ENCODE data around the gene APBA2. TPM values are rescaled to one million over a fixed set of nuclear protein-coding genes. Genes with fewer than 3 reads are reported as not detected.
"Not testable (repeated sequence)": the region's sequence is repeated elsewhere in the genome, so short reads cannot be mapped to it uniquely, and the experiment has no call there.

The APBA2 gene
- total RNA-seq (under 1 TPM; 0.17 to 0.95 (median 0.50) TPM), polyA plus RNA-seq (0.38 TPM)
- long read RNA-seq, donor 1: 0 reads
- long read RNA-seq, donor 2: 0 reads
- long read RNA-seq, donor 3, partial matches to known transcripts: 1 of 4 reads
- long read RNA-seq, donor 3, other reads (novel, unspliced or antisense): 3 of 4 reads
- long read RNA-seq, donor 4: 0 reads

DNA sequence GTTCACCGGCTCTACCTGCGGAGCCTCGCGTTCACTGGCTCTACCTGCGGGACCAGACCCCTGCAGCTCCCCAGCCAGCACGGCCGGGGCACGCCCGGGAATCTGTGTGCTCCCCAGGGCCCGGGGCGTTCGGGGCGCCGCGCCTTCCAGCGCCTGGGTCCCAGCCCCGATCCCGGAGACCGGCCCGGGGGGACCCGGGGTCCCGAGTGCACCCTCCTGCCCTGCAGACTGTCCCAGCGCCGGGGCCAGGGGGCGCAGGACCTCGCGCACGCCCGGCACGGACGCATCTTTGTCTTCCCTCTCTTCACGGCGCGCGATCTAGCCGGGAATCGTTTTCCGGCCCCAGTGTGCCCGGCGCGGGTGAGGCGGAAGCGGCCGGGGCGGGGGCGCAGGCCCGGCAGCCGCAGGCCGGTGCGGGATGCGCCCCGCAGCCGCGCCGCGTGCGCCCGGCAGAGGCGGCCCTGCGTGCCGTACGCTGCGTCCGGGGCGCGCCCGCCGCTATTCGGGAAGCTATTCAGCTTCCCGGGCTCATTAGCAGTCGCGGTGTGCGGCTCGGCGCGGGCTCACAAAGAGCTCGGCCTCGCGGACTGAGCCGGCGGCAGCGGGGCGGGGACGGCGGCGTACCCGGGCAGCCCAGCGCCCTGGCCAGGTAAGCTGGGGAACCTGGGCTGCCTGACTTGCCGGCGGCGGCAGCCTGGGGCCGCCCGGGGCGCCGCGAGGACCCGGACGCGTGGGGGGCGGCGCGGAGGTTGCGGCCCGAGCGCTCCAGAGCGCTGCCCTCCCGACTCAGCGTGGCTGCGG, at the start of gene APBA2:
APBA2 (plus strand) TSS at position 345 of the 801 bp plus-strand sequence. CDS start 167,911 bp downstream, outside the sequence.
- H3K27ac ChIP-seq (ENCODE audit: low read length): no peak within 1 kb of the TSS
- H3K9me3 ChIP-seq (ENCODE audit: control insufficient read depth, low read length): no peaks in the 10 kb centered on the region
- under 1% methylated on average over 109 of the region's 109 CpGs for WGBS
- peak within 1 kb of the TSS; percentile 78 for H3K4me3 ChIP-seq (ENCODE audit: low read length)
- intact Hi-C loops (cut with DNase I): no loop called here
- peak in 1 of 3 donors; percentile 69 for DNase-seq
- no peaks in the 10 kb centered on the region for H3K27me3 ChIP-seq (ENCODE audit: control insufficient read depth, insufficient read depth)
- ATAC-seq: peak; percentile 25 to 29
- H3K4me1 ChIP-seq (ENCODE audit: control insufficient read depth, insufficient read depth, low read length): no peaks in the 10 kb centered on the region

DNA sequence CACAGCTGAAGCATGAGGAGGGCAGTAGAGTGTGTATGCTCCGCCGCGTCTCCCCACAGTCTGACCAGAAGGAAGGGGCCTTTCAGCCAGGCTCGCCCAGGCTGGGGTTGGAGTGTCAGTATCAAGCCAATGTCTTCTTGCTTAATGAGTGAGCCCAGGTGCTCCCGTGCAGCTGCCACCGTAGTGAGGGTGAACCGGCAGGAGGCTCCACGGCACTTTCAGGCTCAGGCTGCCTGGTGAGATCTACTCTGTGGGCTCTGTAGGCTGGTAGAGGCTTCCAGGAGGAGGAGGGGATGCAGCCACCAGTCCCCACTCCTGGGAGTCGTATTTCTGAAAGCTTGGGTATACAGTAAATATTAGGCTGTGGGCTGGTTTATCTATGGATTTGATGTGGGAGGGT, 45.5 kb upstream of the APBA2 start:
- H3K4me1 ChIP-seq (ENCODE audit: control insufficient read depth, insufficient read depth, low read length); H3K27ac ChIP-seq (ENCODE audit: low read length); H3K4me3 ChIP-seq (ENCODE audit: low read length); H3K27me3 ChIP-seq (ENCODE audit: control insufficient read depth, insufficient read depth); ATAC-seq; H3K9me3 ChIP-seq (ENCODE audit: control insufficient read depth, low read length); intact Hi-C loops (cut with DNase I); DNase-seq: not testable (repeated sequence)
- WGBS: 85% methylated on average over 8 of the region's 9 CpGs

DNA sequence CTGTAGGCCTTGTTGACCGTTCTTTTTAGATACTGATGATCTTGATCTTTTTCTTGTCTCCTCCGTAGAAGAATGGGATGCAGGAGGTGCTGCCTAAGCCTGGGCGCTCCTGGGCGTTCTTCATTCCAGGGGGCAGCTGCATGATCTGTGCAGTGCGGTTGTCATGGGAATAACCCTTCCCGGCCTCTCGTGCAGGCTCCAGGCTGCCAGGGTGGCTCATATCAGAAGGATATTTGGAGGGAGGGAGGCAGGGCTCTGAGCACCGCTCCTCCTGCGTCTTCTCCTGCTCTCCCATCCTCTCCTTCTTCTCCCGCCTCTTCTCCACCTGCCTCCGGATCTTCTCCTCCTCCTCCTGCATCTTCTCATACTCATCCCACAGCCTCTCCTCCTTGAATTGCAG, 43.6 kb upstream of the APBA2 start:
- WGBS: 74% methylated on average over 11 of the region's 11 CpGs
- DNase-seq; H3K9me3 ChIP-seq (ENCODE audit: control insufficient read depth, low read length); H3K4me1 ChIP-seq (ENCODE audit: control insufficient read depth, insufficient read depth, low read length); H3K4me3 ChIP-seq (ENCODE audit: low read length); ATAC-seq; H3K27me3 ChIP-seq (ENCODE audit: control insufficient read depth, insufficient read depth); H3K27ac ChIP-seq (ENCODE audit: low read length); intact Hi-C loops (cut with DNase I): not testable (repeated sequence)

DNA sequence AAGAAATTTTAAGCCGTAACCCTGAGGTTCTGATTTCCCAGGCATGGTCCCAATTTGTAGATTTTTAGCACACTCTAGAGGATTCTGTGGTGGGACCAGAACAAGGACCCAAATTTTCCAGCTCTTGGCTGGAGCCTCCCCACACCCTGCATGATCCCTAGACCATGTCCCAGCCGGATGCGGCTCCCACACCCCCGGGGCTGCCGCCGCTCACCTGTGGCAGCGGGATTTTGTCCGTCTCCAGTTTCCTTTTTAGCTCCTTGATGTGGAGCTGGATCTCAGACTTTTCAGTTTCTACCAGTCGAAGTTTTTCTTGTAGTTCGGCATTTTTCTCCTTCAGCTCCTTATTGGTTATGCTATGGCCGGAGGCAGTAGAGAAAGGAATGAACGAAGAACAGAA, 42.3 kb upstream of the APBA2 start:
- H3K9me3 ChIP-seq (ENCODE audit: control insufficient read depth, low read length); DNase-seq; H3K4me1 ChIP-seq (ENCODE audit: control insufficient read depth, insufficient read depth, low read length); H3K27ac ChIP-seq (ENCODE audit: low read length); H3K4me3 ChIP-seq (ENCODE audit: low read length); intact Hi-C loops (cut with DNase I); ATAC-seq; H3K27me3 ChIP-seq (ENCODE audit: control insufficient read depth, insufficient read depth): not testable (repeated sequence)
- 94% methylated on average over 12 of the region's 12 CpGs for WGBS

DNA sequence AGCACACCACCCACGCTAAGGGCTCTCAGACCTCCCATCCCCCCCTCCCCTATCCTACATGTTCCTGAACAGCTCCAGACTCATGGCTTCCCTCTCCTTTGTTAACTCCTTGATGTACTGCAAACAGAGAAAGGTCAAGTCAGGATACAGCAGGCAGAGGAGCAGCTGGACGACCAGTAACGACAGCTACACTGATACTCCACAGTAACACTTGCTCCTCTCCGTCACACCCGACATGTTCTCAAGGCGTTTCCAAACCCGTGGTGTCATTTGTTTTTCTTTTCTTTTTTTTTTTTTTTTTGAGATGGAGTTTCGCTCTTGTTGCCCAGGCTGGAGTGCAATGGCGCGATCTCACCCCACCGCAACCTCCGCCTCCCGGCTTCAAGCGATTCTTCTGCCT, 41.6 kb upstream of the APBA2 start:
- H3K27ac ChIP-seq (ENCODE audit: low read length); intact Hi-C loops (cut with DNase I); H3K9me3 ChIP-seq (ENCODE audit: control insufficient read depth, low read length); ATAC-seq; DNase-seq; H3K4me3 ChIP-seq (ENCODE audit: low read length); H3K4me1 ChIP-seq (ENCODE audit: control insufficient read depth, insufficient read depth, low read length); H3K27me3 ChIP-seq (ENCODE audit: control insufficient read depth, insufficient read depth): not testable (repeated sequence)
- WGBS: 71% methylated on average over 11 of the region's 14 CpGs

DNA sequence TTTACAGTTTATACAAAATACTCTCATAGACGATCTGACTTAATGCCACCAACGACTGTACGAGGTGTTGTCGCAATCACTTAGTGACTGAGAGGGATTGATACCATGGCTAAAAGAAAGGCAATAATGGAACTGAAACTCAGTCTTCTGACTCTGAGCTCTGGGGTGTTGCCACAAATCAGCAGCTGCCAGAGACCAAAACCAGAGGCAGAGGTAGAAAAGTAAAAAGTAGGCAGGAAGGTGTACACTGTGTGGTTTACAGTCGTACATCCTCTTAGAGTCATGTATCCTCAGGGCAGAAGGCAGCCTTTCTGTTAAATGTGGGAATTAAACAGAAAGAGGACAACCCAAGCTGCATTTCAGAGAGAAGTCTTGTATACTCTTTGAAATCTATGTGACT, 38.5 kb upstream of the APBA2 start:
- intact Hi-C loops (cut with DNase I); H3K9me3 ChIP-seq (ENCODE audit: control insufficient read depth, low read length); DNase-seq; H3K27me3 ChIP-seq (ENCODE audit: control insufficient read depth, insufficient read depth); H3K27ac ChIP-seq (ENCODE audit: low read length); H3K4me3 ChIP-seq (ENCODE audit: low read length); ATAC-seq; H3K4me1 ChIP-seq (ENCODE audit: control insufficient read depth, insufficient read depth, low read length): not testable (repeated sequence)
- WGBS: 61% methylated on average over 5 of the region's 5 CpGs

DNA sequence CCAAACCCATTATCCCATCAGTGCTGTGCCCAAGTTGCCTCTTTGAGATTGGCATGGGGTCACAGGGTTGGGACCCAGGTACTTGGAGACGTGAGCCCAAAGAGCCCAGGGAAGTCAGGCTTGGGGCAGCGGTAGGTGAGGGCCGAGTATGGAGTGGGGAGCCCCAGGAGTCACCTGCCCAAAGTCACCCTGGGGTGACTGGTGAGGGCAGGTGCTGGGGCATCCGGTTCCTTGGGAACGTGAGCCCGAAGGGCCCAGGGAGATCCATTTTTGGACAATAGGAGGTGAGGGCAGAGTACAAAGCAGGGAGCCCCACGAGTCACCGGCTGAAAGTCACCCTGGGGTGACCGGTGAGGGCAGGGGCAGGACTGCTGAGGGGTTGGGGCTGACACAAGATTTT, 37.8 kb upstream of the APBA2 start:
- not testable (repeated sequence) for ATAC-seq

DNA sequence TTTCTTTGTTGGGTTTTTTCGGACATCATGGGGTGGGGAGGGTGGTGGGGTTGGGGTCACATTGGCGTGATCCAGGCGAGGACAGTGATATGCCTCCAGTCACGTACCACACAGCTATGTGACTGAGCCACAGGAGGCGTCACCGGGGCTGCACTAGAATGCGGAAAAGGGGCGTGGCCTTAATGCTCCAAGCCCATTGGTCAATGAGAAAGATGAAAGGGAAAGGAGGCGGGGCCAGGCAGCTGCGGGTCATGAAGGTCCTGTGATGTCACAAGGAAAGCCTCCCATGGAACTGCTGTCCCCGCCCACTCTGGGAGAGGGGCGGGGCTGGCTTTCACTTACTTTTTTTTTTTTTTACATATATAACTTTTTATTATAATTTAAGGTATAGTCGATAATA, 37.3 kb upstream of the APBA2 start, which contains the start of gene GOLGA6L7:
GOLGA6L7 (minus strand) TSS at position 124 of the 400 bp plus-strand sequence; CDS start at position 29, 95 bp downstream.
- H3K27me3 ChIP-seq (ENCODE audit: control insufficient read depth, insufficient read depth); H3K9me3 ChIP-seq (ENCODE audit: control insufficient read depth, low read length); H3K4me1 ChIP-seq (ENCODE audit: control insufficient read depth, insufficient read depth, low read length); H3K27ac ChIP-seq (ENCODE audit: low read length); intact Hi-C loops (cut with DNase I); DNase-seq; H3K4me3 ChIP-seq (ENCODE audit: low read length); ATAC-seq: not testable (repeated sequence)
- 95% methylated on average over 13 of the region's 13 CpGs for WGBS

More for the DNA sequence above, 37.8 kb upstream of the APBA2 start:
- H3K27ac ChIP-seq (ENCODE audit: low read length); H3K27me3 ChIP-seq (ENCODE audit: control insufficient read depth, insufficient read depth); H3K4me1 ChIP-seq (ENCODE audit: control insufficient read depth, insufficient read depth, low read length); H3K4me3 ChIP-seq (ENCODE audit: low read length); H3K9me3 ChIP-seq (ENCODE audit: control insufficient read depth, low read length); intact Hi-C loops (cut with DNase I); DNase-seq: not testable (repeated sequence)
- WGBS: 94% methylated on average over 9 of the region's 9 CpGs

DNA sequence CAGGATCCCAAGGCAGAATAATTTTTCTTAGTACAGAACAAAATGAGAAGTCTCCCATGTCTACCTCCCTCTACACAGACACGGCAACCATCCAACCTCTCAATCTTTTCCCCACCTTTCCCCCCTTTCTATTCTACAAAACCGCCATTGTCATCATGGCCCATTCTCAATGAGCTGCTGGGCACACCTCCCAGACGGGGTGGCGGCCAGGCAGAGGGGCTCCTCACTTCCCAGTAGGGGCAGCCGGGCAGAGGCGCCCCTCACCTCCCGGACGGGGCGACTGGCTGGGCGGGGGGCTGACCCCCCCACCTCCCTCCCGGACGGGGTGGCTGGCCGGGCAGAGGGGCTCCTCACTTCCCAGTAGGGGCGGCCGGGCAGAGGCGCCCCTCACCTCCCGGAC, 36.5 kb upstream of the APBA2 start:
- WGBS: 98% methylated on average over 12 of the region's 17 CpGs
- DNase-seq; H3K27ac ChIP-seq (ENCODE audit: low read length); H3K27me3 ChIP-seq (ENCODE audit: control insufficient read depth, insufficient read depth); H3K4me1 ChIP-seq (ENCODE audit: control insufficient read depth, insufficient read depth, low read length); H3K4me3 ChIP-seq (ENCODE audit: low read length); intact Hi-C loops (cut with DNase I); H3K9me3 ChIP-seq (ENCODE audit: control insufficient read depth, low read length); ATAC-seq: not testable (repeated sequence)

DNA sequence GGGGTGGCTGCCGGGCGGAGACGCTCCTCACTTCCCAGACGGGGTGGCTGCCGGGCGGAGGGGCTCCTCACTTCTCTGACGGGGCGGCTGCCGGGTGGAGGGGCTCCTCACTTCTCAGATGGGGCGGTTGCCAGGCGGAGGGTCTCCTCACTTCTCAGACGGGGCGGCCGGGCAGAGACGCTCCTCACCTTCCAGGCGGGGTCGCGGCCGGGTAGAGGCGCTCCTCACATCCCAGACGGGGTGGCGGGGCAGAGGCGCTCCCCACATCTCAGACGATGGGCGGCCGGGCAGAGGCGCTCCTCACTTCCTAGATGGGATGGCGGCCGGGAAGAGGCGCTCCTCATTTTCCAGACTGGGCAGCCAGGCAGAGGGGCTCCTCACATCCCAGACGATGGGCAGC, 36.0 kb upstream of the APBA2 start:
- DNase-seq; intact Hi-C loops (cut with DNase I); H3K27me3 ChIP-seq (ENCODE audit: control insufficient read depth, insufficient read depth); H3K4me1 ChIP-seq (ENCODE audit: control insufficient read depth, insufficient read depth, low read length); H3K4me3 ChIP-seq (ENCODE audit: low read length); H3K27ac ChIP-seq (ENCODE audit: low read length); ATAC-seq; H3K9me3 ChIP-seq (ENCODE audit: control insufficient read depth, low read length): not testable (repeated sequence)
- WGBS: 96% methylated on average over 24 of the region's 31 CpGs

DNA sequence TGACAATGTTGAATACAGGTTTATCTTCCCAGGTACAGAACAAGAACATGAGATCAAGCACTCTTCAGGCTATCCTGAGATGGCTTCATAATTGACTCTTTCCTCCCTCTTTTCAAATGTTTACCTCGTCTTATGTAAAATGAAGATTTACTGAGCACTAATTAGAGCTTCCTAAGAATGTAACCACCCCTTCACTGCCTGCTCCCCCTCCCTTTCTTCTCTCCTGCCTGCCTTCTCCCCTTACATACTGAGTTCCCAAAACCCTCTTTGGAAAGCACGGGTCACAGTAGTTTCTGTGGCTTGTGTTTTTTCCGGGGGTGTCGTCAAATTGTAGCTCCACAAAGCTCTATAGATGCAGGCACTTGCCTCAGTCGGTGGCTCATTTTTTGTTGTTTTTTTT, 32.1 kb upstream of the APBA2 start:
- ATAC-seq; H3K27me3 ChIP-seq (ENCODE audit: control insufficient read depth, insufficient read depth); H3K4me3 ChIP-seq (ENCODE audit: low read length); DNase-seq; intact Hi-C loops (cut with DNase I); H3K9me3 ChIP-seq (ENCODE audit: control insufficient read depth, low read length); H3K4me1 ChIP-seq (ENCODE audit: control insufficient read depth, insufficient read depth, low read length); H3K27ac ChIP-seq (ENCODE audit: low read length): not testable (repeated sequence)
- WGBS: 46% methylated on average over 5 of the region's 5 CpGs
